HG03103 (cell line): ENCODE results near the gene TCTA.

Experiments used
- ATAC-seq: cut with Tn5 transposase; IDR thresholded peaks from one replicate; pipeline ENCODE4 v1.9.1; 2021; ENCODE audit warnings: low read depth; ENCODE audit not compliant: unreplicated experiment

TCTA gene

DNA sequence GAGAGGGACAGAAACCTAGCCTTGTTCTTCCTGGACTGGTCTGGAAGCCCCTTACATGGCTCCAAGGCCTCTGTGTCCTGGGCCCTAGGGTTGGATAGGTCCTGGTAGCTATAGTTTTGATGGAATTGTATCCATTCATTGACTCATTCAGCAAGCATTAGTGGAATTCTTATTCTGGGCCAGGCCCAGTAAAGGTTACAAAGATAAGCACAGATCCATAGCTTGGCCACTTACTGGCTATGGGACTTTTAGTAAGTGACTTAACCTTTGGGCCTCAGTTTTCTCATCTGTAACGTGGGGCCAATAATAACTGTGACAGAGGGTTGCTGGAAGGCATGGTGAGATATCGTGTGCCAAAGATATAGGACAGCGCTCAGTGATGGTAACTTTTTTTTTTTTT, 44.2 kb downstream of the TCTA start:
- ATAC-seq, result no peak

DNA sequence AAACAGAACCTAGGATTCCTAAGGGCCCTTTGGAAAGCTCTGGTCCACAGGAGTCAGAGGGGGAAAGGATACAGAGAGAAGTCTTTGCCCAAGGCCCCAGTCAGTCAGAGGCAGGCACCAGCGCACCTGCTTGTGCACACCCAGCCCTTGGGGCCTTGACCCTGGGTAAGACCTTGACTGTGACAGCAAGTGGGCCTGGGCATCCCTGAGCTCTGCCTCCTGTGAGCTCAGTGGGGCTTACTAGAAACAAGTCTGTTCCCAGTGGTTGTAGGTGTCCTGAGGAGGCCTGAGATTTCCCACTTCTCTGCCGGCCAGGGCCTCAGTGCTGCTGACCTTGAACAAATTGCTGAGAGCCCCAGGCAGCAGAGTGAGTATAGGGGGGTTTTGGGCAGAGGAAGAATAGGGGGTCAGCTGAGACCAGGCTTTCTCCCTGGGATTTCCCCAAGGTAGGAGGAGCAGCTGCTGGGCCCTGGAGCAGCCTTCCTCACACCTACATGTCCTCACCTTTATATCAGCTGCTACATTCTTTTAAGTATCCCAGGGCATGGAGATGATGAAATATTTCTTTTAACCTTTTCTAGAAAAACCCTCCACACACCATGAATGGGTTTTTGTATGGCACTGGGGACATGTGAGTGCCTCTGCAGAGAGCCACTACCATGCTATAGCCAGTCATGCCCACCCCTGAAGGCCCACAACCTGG, 48.1 kb downstream of the TCTA start:
- ATAC-seq, result no peak

DNA sequence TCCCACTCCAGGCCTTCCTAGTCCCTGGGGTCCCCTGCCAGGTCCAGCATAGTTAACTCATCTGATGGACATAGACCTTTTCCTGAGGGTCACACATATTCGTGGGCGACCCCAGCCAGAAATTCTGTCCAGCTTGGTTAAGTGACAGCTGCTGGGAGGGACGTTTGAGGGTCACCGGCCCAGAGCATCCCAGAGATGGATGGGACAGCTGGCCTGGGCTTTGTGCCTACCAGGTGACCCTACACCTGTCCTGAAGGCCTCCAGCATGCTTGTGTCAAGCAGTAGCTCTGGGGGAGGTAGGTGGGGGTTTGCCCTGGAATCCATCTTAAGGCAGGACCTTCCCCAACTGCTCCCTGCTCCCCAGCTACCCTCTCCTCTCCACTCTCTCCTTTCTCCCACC, 48.7 kb downstream of the TCTA start:
- ATAC-seq, result no peak

DNA sequence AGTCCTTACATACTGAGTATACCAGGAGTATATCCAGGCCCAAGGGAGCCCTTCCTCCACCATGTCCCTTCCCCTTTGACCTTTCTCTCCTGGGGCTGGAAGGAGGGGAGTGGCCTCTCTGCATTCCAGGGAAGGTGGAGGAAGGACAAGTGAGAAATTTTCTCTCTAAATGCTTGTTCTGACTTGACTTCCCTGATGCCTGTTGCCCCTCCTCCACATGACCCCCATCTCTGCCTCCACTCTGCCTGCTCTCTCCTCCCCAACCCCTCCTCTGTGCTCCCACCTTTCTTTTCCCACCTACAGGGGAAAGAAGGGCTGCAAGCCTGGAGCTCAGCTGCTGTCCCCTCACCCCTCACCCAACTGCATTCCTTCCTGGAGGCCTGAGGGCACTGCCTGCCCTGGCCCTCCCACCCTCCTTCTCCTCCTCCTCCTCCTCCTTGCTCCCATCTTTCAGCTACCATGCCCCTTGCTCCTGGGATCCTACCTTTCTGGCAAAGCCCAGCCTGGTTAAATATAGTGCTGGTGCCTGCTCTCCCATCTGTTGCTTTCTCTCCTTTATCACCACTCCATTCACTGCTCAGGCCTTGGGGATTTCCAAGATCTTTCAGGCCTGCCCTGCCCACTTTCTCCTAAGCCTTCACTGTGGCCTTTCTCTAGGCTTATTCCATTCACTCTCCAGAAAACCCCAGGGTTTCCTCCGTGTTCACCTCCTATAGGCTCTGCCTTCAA, 49.4 kb downstream of the TCTA start:
- no peak for ATAC-seq

DNA sequence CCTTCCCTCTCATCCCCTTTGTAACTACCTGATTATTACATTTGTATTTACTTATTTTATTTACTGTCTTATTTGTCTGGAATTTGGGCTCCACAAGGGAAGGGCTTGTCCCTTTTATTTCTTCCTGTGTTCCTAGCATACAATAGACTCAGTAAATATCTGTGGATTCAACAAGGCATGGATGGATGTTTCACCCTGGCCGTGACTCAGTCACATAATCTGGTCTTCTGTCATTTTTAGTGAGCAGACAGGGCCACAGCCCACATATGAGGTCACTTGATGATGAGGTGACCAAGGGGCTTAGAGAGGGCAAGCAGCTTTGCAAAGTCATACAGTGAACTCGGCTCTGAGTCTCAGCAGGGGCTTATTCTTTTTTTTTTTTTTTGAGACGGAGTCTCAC, 50.0 kb downstream of the TCTA start:
- ATAC-seq, result no peak

DNA sequence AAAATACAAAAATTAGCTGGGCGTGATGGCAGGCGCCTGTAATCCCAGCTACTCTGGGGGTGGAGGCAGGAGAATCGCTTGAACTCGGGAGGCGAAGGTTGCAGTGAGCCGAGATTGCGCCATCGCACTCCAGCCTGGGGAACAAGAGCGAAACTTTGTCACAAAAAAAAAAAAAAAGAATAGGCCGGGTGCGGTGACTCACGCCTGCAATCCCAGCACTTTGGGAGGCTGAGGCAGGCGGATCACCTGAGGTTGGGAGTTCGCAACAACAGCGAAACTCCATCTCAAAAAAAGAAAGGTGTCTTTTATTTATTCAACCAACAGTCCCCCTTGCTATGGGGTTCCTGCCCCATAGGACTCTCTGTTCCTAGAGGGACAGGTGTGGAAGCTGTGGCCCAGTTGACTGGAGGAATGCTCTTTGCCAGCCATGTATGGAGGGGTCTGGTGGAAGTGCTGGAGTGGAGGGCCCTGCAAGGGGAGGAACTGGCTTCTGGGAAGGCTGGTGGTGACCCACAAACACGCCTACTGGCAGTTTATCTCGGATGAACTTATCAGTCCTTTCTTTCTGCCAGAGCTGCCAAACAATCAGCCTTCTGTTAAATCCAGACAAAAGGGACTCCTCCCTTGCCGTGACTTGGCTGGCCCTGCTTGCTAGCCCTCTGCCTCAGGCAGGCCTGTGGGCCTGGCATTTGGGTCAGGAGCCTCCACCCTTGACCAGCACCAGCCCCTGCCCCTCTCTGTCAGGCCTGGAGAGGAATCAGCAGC, 53.2 kb downstream of the TCTA start:
- no peak for ATAC-seq
